Activated naive CD8-positive, alpha-beta T cell (primary cell): ENCODE data around the gene TMEM53.
A peak's percentile ranks its signal among the peaks of the same experiment; 100 is the strongest.

ENCODE experiments used
- H3K27ac Mint-ChIP-seq: one replicate; pipeline ENCODE4 v1.8.0; 2021; ENCODE audit warnings: mixed read lengths
- H3K27me3 Mint-ChIP-seq: one replicate; pipeline ENCODE4 v1.8.0; 2021; ENCODE audit warnings: mixed read lengths
- H3K36me3 Mint-ChIP-seq: one replicate; pipeline ENCODE4 v1.8.0; 2021; ENCODE audit warnings: mixed read lengths
- H3K4me1 Mint-ChIP-seq: one replicate; pipeline ENCODE4 v1.8.0; 2021; ENCODE audit warnings: low read depth, mixed read lengths
- H3K4me3 Mint-ChIP-seq: one replicate; pipeline ENCODE4 v1.8.0; 2021; ENCODE audit warnings: mild to moderate bottlenecking, mixed read lengths
- H3K9me3 Mint-ChIP-seq: one replicate; pipeline ENCODE4 v1.8.0; 2021; ENCODE audit warnings: low read depth, mixed read lengths

The TMEM53 gene

GRCh38 chr1:44685881-44686280, 11.6 kb upstream of the TMEM53 start:
- H3K36me3 Mint-ChIP-seq, result no peaks in the 10 kb centered on the region
- H3K27ac Mint-ChIP-seq, result no peak overlapping the region
- no peaks in the 10 kb centered on the region for H3K27me3 Mint-ChIP-seq
- no peak overlapping the region for H3K4me3 Mint-ChIP-seq
- H3K9me3 Mint-ChIP-seq, result no peaks in the 10 kb centered on the region
- H3K4me1 Mint-ChIP-seq, result no peaks in the 10 kb centered on the region

GRCh38 chr1:44685218-44685617, 10.9 kb upstream of the TMEM53 start:
- Mint-ChIP-seq H3K27ac (no peak overlapping the region), H3K4me1 (no peaks in the 10 kb centered on the region), H3K36me3 (no peaks in the 10 kb centered on the region), H3K9me3 (no peaks in the 10 kb centered on the region), H3K4me3 (no peak overlapping the region), H3K27me3 (no peaks in the 10 kb centered on the region)

GRCh38 chr1:44684525-44684924, 10.2 kb upstream of the TMEM53 start:
- H3K4me3 Mint-ChIP-seq, result no peak overlapping the region
- no peaks in the 10 kb centered on the region for H3K9me3 Mint-ChIP-seq
- no peaks in the 10 kb centered on the region for H3K4me1 Mint-ChIP-seq
- H3K36me3 Mint-ChIP-seq, result no peaks in the 10 kb centered on the region
- no peaks in the 10 kb centered on the region for H3K27me3 Mint-ChIP-seq
- H3K27ac Mint-ChIP-seq, result no peak overlapping the region

GRCh38 chr1:44682883-44683265, 8.6 kb upstream of the TMEM53 start:
- Mint-ChIP-seq H3K9me3 (no peaks in the 10 kb centered on the region), H3K4me1 (no peaks in the 10 kb centered on the region), H3K36me3 (no peaks in the 10 kb centered on the region), H3K27ac (no peak overlapping the region), H3K4me3 (no peak overlapping the region), H3K27me3 (no peaks in the 10 kb centered on the region)

- Mint-ChIP-seq H3K9me3 (no peaks in the 10 kb centered on the region), H3K4me3 (no peak overlapping the region), H3K27ac (no peak overlapping the region), H3K27me3 (no peaks in the 10 kb centered on the region), H3K4me1 (no peaks in the 10 kb centered on the region), H3K36me3 (no peaks in the 10 kb centered on the region)
Measured at GRCh38 chr1:44681905-44682882, 7.9 kb upstream of the TMEM53 start.

GRCh38 chr1:44679468-44679867, 5.2 kb upstream of the TMEM53 start:
- no peaks in the 10 kb centered on the region for H3K36me3 Mint-ChIP-seq
- H3K27me3 Mint-ChIP-seq, result no peaks in the 10 kb centered on the region
- no peaks in the 10 kb centered on the region for H3K9me3 Mint-ChIP-seq
- no peak overlapping the region for H3K4me3 Mint-ChIP-seq
- H3K27ac Mint-ChIP-seq, result no peak overlapping the region
- peaks cover 7% of the 10 kb centered on the region for H3K4me1 Mint-ChIP-seq

- no peak overlapping the region for H3K27ac Mint-ChIP-seq
- no peaks in the 10 kb centered on the region for H3K9me3 Mint-ChIP-seq
- H3K4me3 Mint-ChIP-seq, result no peak overlapping the region
- H3K4me1 Mint-ChIP-seq, result peaks cover 12% of the 10 kb centered on the region
- no peaks in the 10 kb centered on the region for H3K27me3 Mint-ChIP-seq
- H3K36me3 Mint-ChIP-seq, result no peaks in the 10 kb centered on the region
Measured at GRCh38 chr1:44678626-44679025, 4.3 kb upstream of the TMEM53 start.

GRCh38 chr1:44678120-44678519, 3.8 kb upstream of the TMEM53 start:
- Mint-ChIP-seq H3K36me3 (no peaks in the 10 kb centered on the region), H3K4me3 (no peak overlapping the region), H3K27ac (no peak overlapping the region), H3K4me1 (peaks cover 17% of the 10 kb centered on the region), H3K27me3 (no peaks in the 10 kb centered on the region), H3K9me3 (no peaks in the 10 kb centered on the region)

GRCh38 chr1:44677201-44677766, 3.0 kb upstream of the TMEM53 start:
- Mint-ChIP-seq H3K27ac (no peak overlapping the region), H3K36me3 (no peaks in the 10 kb centered on the region), H3K9me3 (no peaks in the 10 kb centered on the region), H3K27me3 (no peaks in the 10 kb centered on the region), H3K4me1 (peaks cover 19% of the 10 kb centered on the region), H3K4me3 (no peak overlapping the region)

- Mint-ChIP-seq H3K4me3 (no peak overlapping the region), H3K4me1 (peaks cover 24% of the 10 kb centered on the region), H3K27me3 (no peaks in the 10 kb centered on the region)
Measured at GRCh38 chr1:44676484-44677200, 2.4 kb upstream of the TMEM53 start.

GRCh38 chr1:44675186-44675585, 905 bp upstream of the TMEM53 start:
- H3K4me1 Mint-ChIP-seq, result peaks cover 24% of the 10 kb centered on the region
- no peaks in the 10 kb centered on the region for H3K36me3 Mint-ChIP-seq
- no peaks in the 10 kb centered on the region for H3K9me3 Mint-ChIP-seq
- no peak overlapping the region for H3K27ac Mint-ChIP-seq
- H3K27me3 Mint-ChIP-seq, result no peaks in the 10 kb centered on the region
- H3K4me3 Mint-ChIP-seq, result peak overlapping the region; percentile 86

More at GRCh38 chr1:44676484-44677200, 2.4 kb upstream of the TMEM53 start:
- Mint-ChIP-seq H3K36me3 (no peaks in the 10 kb centered on the region), H3K27ac (no peak overlapping the region), H3K9me3 (no peaks in the 10 kb centered on the region)

GRCh38 chr1:44673675-44674112, 587 bp downstream of the TMEM53 start:
- Mint-ChIP-seq H3K4me3 (peak overlapping the region; percentile 86), H3K36me3 (no peaks in the 10 kb centered on the region), H3K9me3 (no peaks in the 10 kb centered on the region)

GRCh38 chr1:44672961-44673674, 1.2 kb downstream of the TMEM53 start:
- peak overlapping the region; percentile 38 for H3K27ac Mint-ChIP-seq
- H3K4me3 Mint-ChIP-seq, result peak overlapping the region; percentile 86
- no peaks in the 10 kb centered on the region for H3K36me3 Mint-ChIP-seq
- peaks cover 24% of the 10 kb centered on the region for H3K4me1 Mint-ChIP-seq
- no peaks in the 10 kb centered on the region for H3K9me3 Mint-ChIP-seq
- no peaks in the 10 kb centered on the region for H3K27me3 Mint-ChIP-seq

More at GRCh38 chr1:44673675-44674112, 587 bp downstream of the TMEM53 start:
- Mint-ChIP-seq H3K27ac (peak overlapping the region; percentile 38), H3K4me1 (peaks cover 24% of the 10 kb centered on the region), H3K27me3 (no peaks in the 10 kb centered on the region)

GRCh38 chr1:44672254-44672955, 1.9 kb downstream of the TMEM53 start:
- H3K27me3 Mint-ChIP-seq, result no peaks in the 10 kb centered on the region
- H3K27ac Mint-ChIP-seq, result no peak overlapping the region
- no peaks in the 10 kb centered on the region for H3K36me3 Mint-ChIP-seq
- H3K4me1 Mint-ChIP-seq, result peaks cover 24% of the 10 kb centered on the region
- H3K9me3 Mint-ChIP-seq, result no peaks in the 10 kb centered on the region
- no peak overlapping the region for H3K4me3 Mint-ChIP-seq
